HFF-Myc (cell line): ENCODE measurements around the gene BTN1A1.

ENCODE experiments used
- DNase-seq: peaks from one replicate; pipeline ENCODE4 v3.0.0-alpha.2; 2011; ENCODE audit warnings: low read depth; ENCODE audit errors: extremely low read depth
- H3K4me3 ChIP-seq: replicated peaks from 2 replicates; pipeline ENCODE4 v1.5.1; 2011; ENCODE audit warnings: low read depth, mild to moderate bottlenecking, control low read depth, low read length
- TF ChIP-seq, protein P1 (sequence below): IDR thresholded peaks from 2 replicates; pipeline ENCODE4 v1.5.1; 2012; ENCODE audit warnings: mild to moderate bottlenecking, low read depth, low read length, control low read depth; ENCODE audit errors: missing control alignments

Gene BTN1A1

DNA sequence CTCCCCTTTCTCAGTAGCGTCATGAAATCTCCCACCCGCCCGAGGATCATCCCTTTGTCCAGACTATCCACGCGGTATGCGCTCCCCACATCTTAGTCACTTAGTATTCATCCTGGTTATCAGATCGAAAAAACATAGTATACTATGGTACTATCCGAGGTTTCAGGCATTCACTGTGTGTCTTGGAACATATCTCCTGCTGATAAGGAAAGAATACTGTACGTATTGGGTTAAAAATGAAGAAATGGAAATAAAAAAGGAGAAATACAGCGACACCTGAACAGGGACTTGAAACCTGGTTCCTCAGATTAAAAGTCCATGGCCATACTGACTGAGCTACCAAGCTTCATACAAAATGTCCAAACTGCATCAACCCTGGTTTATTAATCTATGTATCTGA, 52.1 kb downstream of the BTN1A1 start:
- H3K4me3 ChIP-seq: no peak overlapping the region

DNA sequence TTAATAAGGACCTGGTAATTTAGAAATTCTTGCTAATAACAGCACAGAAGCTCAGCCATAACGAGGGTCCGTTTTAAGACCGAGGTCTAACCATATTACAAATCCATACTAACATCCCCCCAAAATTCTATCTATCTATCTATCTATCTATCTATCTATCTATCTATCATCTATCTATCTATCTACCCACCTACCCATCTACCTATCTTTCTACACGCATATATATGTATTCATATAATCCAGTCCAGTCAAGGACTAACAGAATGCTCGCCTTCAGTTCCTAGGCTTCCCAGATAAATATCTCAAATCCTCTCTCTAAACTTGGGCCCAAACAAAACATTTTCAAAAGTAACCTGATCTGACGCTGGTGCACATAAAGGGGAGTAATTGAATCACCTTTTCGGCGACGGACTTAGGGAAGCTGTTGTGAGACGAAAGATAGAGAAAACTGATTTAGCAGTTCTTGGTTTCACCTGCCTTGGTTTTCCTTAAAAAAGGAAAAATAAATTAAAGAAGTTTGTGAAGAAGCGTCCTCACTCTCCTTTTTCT, 52.6 kb downstream of the BTN1A1 start:
- H3K4me3 ChIP-seq: peak overlapping the region; percentile 58
- TF ChIP-seq, protein P1, sequence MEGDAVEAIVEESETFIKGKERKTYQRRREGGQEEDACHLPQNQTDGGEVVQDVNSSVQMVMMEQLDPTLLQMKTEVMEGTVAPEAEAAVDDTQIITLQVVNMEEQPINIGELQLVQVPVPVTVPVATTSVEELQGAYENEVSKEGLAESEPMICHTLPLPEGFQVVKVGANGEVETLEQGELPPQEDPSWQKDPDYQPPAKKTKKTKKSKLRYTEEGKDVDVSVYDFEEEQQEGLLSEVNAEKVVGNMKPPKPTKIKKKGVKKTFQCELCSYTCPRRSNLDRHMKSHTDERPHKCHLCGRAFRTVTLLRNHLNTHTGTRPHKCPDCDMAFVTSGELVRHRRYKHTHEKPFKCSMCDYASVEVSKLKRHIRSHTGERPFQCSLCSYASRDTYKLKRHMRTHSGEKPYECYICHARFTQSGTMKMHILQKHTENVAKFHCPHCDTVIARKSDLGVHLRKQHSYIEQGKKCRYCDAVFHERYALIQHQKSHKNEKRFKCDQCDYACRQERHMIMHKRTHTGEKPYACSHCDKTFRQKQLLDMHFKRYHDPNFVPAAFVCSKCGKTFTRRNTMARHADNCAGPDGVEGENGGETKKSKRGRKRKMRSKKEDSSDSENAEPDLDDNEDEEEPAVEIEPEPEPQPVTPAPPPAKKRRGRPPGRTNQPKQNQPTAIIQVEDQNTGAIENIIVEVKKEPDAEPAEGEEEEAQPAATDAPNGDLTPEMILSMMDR: no peak
- DNase-seq: no peak

More for the DNA sequence above, 52.1 kb downstream of the BTN1A1 start:
- TF ChIP-seq, protein P1: no peak
- DNase-seq: no peak

DNA sequence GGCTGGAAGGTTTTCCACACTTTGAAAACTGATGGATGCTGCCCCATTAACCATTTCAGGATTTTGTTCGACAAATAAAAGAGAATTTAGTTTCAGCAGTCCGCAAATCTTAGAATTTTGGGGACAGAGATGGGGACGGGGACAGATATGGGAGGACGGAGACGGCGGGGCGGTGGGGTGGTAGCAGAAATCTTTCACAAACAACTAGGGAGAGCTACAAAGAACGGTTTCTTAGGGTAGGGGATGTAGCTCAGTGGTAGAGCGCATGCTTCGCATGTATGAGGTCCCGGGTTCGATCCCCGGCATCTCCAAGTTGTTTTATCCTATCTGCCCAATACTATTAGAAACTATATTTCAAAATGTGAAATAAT, 53.1 kb downstream of the BTN1A1 start:
- H3K4me3 ChIP-seq: peak overlapping the region; percentile 58
- TF ChIP-seq, protein P1: no peak
- DNase-seq: no peak

DNA sequence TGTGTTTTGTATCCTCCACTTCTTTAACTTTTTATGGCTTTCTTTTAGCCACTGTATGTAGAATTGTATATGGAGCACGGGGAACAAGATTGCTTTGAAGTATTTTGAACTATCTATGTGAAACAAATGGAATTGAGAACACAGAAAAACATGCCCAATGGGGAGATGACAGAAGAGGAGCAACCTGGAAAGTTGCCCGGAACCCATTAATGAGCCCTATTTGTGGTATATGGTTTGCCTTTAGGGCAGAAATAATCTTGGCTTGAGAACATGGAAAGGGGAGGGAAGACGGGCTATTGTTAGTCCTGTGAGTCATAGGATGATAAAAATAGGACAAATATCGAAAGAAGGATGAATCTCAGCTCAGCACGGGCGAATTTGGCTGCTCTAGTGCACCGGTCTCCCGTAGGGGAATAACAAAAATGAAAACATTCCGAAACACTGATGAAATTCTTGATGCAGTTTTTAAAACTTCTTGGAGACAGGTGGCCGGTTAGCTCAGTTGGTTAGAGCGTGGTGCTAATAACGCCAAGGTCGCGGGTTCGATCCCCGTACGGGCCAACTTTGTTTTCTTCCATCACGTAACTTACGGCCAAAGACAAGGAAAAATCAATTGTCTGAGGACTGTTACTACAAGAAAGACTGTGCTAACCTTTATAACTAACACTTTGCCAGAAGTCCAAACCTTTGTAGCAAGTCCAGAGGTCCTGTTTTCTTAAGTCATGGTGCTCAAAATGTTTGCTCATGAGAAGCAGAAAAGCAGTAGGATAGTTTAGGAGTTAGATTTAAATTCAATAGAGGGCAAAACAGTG, 53.7 kb downstream of the BTN1A1 start:
- DNase-seq: peak; percentile 77
- TF ChIP-seq, protein P1: no peak
- H3K4me3 ChIP-seq: peak overlapping the region; percentile 58

DNA sequence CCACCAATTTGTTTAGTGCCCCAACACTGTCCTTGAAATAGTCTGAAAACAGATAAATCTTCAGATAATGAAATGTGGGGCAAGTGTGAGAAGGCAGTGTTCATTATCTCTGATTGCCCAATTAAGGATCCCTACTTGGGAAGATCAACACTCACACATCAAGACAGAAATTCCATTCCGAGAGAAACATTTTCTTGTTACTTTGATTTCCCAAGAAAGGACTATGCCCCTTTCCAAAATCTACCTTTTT, 54.3 kb downstream of the BTN1A1 start:
- TF ChIP-seq, protein P1: no peak
- peak overlapping the region; percentile 58 for H3K4me3 ChIP-seq
- no peak for DNase-seq

DNA sequence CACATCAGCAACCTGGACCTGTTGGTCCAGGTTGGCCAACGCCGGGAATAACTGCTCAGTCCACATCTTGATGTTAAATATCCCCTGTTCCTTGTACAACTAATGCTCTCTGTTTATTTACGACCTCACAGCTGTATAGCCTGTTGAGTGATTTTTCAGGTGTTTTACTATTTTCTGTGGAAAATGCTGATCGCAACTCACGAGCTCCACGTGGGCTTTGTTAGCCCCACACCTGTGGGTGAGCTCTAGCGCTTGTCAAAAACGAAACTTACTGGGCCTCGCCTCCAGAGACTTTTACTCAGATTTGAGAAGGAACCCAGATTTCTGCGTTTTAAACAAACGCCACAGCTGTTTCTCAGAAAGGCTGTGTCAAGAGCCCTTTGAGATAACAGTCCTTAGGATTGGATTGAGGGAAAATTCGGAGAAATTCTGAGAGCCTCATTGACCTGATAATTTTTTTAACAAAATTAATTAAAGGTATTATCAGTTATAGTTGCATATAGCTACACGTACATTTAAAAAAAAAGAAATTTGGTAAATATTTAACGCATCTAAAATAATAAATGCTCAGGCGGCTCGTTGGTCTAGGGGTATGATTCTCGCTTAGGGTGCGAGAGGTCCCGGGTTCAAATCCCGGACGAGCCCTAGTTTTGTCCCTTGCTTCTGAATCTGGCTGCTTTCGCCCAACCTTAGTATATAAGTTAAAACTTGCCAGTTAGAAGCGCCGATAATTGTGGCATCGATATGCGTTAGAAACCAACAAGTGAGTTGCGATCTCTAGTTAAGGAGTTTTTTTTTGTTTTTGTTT, 54.8 kb downstream of the BTN1A1 start:
- TF ChIP-seq, protein P1: no peak
- H3K4me3 ChIP-seq: peak overlapping the region; percentile 58
- no peak for DNase-seq
